Skin epidermis (tissue), 12 donors: Measurements from ENCODE around the gene TRIM7.
A peak's percentile ranks its signal among the peaks of the same experiment; 100 is the strongest.

Experiments used
- H3K27ac ChIP-seq, 21 experiments: fragments of 200-600 bp; sonication (generic) in 11 of 21; one replicate each; pipeline ENCODE4 v1.5.0; 2020; ENCODE audit warnings: mild to moderate bottlenecking in 3 of 21, inconsistent platforms in 2 of 21, moderate library complexity in 2 of 21
- H3K4me3 ChIP-seq, 7 experiments: fragments of 200-600 bp; sonication (generic) in 2 of 7; one replicate each; pipeline ENCODE4 v1.5.0; 2020; ENCODE audit warnings: inconsistent platforms in 2 of 7, mild to moderate bottlenecking in 2 of 7, moderate library complexity in 1 of 7

TRIM7 gene

DNA sequence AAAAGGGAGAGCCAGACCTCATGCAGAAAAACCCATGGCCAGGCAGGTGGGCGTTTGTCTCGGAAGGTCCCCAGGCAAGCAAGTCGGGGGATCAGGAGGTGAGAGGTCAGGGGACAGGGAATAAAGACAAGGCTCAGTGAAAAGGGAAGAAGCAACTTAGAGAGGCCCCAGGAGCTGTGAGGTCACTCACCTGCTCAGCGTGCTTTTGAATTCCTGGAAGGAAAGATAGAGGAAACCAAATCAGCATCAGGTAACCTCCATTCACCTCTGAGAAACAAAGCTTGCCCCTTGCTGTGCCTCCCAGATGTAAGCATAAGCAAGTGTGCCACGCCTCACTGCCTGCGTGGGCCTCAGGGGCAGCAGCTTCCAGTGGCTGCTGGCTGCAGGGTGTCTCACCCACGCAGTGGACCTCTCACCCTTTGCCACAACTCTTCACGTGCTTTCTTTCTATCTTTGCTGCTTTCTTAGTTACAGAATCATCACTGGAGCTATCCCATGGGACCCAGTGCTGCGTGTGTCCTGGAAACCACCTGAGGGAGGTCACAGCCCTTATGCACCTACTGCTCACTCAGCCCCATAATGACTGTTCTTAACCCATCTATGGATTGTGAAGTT, 6.0 kb downstream of the TRIM7 start:
- Histone ChIP-seq H3K27ac (no peak overlapping the region), H3K4me3 (no peak overlapping the region)

DNA sequence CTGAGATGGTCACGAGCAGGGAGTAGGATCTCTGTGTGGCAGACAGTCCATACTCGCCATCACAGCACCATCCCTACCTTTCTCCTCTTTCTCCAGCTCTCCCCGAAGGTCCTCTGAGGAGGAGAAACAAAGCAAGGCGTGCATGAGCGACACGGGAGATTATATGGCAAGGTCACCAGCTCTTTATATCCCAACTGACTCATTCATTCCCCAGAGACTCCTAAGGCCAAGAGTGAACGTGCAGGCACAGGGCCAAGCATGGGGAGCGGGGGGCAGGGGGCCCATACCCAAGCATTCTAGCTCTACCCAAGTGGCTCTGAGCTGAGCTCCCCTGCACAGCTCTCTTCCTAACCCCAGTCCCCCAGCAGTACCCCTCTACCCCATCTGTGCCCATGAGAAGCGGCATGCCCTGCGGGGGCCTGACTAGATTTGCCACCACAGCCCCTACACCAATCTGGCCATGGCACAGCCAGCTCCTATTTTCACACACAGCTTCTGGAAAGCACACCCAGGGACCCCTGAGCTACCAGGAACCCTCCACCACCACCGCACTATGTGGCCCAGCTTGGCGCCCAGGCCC, 6.8 kb downstream of the TRIM7 start:
- no peak overlapping the region for H3K4me3 ChIP-seq
- no peak overlapping the region for H3K27ac ChIP-seq

DNA sequence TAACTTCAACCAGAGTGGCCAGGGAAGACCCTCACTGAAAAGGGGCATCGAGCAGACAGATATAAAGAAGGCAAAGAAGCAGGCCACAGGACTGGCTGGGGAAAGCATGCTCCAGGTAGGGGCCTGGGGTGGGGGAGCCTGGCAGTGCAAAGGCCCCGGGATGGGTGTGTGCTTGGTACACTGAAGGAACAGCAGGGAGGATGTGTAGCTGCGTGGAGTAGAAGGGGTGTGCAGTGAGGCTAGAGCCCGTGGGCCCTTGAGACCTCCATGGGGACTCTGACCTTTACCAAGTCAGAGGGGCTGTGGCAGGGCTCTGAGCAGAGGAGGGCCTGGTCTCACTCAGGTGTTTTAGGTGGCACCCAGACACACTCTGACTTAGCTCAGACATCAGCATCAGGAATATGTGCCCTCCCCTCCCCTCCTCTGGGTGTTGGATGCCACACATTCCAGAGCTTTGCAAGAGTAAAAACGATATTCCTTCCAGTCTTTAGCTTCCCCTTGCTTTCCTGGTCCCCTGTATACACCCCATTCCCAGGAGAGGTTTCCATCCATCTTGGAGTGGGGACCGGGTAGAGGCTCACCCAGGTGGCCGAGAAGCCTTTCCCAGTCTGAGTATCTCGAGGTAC, 7.6 kb downstream of the TRIM7 start:
- Histone ChIP-seq H3K4me3 (no peak overlapping the region), H3K27ac (no peak overlapping the region)

DNA sequence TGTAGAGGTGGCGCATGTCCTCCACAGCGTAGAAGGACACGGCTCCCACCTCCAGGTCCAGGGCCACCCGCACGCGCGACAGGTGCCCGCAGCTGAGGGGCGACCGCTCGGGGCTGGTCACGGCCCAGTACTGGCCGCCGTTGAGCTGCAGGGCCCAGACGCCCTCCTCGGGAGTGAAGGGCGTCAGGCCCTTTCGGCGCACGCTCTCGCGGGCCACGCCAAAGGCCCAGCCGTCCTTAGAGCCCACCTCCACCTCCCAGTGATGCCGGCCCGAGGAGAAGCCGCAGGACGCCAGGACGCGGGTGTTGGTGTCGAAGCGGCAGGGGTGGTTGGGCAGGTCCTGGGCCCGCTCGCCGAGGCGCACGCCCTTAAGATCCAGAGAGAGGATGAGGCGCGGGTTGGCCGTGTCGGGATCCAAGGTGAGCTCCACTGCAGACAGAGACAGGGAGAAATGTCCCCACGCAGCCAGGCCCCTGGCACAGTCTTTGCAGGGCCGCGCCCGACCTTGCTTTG, 9.7 kb downstream of the TRIM7 start:
- Histone ChIP-seq H3K27ac (no peak overlapping the region), H3K4me3 (no peak overlapping the region)

DNA sequence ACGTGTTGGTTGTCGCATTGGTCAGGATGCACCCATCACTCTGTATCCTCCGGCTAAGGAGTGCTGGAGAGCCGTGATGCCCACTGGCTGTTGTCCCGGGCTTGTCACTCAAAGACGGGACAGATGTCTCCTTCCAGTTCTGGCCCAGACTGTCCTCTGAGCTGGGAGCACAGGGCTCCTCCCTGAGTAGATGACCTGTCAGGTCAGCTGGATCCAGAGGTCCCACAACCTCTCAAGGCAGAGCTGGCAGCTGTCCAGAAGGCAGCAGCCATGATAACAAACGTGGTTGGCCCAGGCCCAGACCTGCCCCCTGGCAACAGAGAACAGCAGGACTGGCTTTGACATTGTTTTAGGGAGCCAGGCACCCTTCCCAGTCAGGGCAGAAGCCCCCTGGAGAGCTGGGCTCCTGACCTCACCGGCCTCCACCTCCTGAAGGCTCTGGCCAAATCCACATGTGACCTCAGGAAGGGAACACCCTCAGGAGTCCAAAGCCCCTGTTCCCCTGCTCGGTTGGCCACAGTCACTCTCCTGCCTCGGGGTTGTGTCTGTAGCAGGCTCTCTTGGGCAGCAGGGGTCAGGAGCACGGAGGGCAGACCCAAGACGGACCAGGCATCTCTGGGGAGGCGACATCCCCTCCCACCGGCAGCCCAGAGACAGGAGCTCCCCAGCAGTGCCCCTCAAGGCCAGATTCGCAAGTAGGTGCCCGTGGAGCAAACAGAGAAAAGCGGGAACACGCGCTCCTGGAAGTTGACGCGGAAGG, 10.3 kb downstream of the TRIM7 start:
- H3K27ac ChIP-seq: peak overlapping the region in 1 of 21 experiments; percentile 29
- no peak overlapping the region for H3K4me3 ChIP-seq

DNA sequence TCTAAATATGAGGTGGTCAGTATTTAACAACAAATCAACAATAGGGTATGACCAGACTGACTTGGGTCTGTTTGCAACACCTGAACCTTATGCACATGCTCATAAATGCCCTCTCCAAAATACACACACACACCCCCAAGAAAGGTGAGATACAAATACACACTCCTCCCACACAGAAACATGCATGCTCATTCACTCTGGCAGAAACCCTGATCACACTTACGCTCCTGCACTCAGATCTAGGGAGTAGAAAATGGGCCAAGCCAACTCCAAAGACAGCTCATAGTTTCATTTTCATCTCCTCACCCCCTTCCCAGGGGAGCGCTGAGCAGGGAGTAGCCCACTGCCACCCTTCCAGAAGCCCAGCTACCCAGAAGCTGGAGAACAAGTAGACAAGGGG, 11.3 kb downstream of the TRIM7 start:
- H3K4me3 ChIP-seq: no peak overlapping the region
- peak overlapping the region in 1 of 21 experiments; percentile 26 for H3K27ac ChIP-seq

DNA sequence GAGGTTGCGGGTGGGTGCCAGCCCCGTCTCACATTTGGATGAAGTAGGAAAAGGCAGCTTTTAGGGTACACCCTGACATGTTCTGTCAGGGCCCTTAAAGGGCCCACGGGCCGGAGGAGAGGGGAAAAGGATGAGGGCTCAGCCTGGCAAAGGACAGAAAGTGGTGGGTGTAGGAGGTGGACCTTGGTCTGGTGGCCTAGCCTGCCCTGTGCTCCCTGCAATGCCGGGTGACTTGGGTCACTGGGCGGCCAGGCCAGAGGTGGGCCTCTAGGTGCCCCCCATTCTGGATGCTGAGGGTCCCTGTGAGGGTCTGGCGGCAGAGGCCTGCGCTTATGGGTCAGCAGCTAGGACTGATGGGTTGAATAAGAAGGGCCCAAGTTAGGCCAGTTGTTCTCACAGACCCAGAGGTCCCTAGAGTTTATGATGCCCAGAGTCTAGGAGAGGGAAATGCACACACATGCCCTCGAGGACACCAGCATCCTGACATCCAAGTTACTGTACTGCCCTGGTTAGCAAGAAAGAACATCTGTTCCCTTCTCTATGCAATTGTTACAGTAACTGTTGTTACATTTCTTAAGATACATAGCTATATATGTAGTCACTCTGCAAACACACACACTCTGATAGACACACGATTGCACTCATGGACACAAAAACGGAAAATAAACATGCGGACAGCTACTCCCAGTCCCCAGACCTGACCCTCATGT, 12.5 kb downstream of the TRIM7 start:
- H3K4me3 ChIP-seq: peak overlapping the region; percentile 60 to 78 (median 71)
- peak overlapping the region in 20 of 21 experiments; percentile 78 to 95 (median 90) for H3K27ac ChIP-seq

DNA sequence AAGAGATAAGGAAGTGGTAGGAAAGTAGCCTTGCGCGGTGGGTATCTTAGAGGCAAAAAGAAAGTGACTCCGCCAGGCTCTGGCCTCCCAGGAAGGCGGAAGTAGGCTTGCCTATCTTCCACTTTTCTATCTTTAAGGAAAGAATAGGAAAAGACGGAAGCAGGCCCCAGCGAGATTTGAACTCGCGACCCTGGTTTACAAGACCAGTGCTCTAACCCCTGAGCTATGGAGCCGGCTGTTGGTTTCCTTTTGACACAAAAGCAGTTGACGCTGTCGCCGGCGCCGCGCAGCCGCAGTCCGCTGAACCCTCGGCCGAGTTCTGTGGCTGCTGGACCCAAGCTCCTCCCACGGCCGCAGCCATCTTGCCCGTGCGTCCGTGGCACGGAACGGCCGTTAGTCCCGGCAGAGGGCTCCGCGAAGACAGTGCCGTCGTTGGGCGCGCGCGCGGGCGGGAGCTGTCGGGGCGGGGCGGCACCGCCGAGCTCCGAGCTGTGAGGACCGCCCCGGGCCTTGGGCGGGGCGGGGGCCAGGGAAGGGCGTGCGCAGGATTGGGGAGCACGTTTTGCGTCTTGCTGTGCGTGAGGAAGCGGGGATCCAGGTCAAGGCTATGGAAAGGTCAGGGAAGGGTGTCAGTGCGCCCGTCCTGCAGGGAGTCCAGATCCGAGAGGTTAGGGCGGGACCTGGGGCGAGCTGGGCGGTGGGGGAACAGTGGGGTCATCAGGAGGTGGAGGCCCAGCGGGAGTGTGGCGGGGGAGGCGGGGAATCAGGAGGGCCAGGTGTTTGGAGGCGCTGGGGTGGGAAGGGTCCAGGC, 13.3 kb downstream of the TRIM7 start:
- Histone ChIP-seq H3K27ac (peak overlapping the region in 20 of 21 experiments; percentile 78 to 95 (median 90)), H3K4me3 (peak overlapping the region; percentile 60 to 78 (median 71))

DNA sequence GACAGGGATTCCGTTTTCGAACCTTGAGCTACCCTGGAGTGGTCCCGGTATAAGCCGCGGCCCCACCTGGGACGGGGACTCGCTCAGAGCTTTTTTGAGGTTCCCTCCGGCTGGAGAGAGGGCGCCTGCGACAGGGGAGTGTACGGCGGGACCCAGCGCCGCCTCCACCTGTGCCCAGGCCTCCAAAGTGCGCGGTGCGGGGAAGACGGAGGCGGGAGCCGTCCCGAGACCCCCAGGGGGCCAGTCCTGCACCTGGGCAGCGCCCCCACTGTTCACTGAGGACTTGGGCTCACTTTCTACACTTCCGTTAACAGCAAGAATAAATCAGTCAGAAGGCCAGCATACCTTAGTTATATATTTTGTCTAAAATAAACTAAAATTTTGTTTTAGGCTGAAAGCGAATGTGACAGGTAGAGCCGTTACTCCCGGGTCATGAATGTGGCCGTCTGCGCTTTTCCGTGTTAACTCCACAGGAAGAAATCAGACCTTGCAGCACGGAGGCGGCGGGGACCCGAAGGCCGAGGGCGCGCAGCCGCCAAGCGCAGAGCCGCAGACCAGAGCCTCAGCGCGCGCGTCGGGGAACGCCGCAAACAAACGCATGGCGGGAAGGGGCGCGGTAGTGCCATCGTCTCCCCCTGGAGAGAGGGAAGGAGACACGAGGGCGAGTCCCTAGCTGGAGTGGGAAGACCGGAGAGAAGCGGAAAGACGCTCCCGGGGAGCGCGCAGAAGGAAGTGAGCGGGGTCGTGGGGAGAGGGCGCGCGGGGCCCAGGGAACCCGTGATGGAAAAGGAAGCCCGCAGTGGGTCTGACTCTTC, 14.1 kb downstream of the TRIM7 start:
- Histone ChIP-seq H3K27ac (peak overlapping the region in 20 of 21 experiments; percentile 72 to 95 (median 90)), H3K4me3 (peak overlapping the region; percentile 60 to 78 (median 71))

DNA sequence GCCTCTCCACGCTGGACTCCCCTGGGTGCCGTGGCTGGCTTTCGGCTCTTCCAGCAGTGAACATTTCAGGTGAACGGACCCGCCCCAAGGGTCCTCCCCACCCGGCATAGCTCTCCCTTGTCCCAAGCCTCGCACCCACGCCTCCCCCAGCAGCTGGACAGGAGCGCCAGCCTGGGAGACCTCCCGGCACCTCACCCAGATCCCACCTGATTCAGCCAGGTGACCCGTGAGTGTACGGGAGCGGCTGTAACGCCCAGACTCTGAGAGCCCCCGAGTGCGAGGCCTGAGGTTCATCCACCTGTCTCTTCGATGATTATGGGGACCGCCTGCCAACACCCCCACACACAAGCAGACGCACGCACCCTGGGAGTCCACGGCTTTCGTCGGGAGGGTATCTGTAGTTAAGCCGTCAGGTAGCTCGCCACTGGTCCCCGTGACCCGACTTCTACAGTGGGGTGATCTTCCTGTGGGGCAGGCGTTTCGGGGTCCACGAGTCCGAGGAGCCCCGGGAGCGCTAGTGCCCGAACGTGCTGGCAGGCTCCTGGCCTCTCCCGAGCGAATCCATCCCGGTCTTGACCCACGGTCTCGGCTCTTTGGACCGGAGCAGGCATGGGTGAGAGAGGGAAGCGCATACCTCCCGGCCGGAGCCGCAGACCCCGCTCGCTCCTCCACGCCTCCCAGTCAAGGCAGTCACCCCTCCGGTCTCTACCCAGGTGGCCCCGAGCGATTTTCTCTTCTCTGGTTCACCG, 14.9 kb downstream of the TRIM7 start:
- Histone ChIP-seq H3K4me3 (peak overlapping the region; percentile 60 to 78 (median 71)), H3K27ac (peak overlapping the region in 18 of 21 experiments; percentile 37 to 95 (median 86))

DNA sequence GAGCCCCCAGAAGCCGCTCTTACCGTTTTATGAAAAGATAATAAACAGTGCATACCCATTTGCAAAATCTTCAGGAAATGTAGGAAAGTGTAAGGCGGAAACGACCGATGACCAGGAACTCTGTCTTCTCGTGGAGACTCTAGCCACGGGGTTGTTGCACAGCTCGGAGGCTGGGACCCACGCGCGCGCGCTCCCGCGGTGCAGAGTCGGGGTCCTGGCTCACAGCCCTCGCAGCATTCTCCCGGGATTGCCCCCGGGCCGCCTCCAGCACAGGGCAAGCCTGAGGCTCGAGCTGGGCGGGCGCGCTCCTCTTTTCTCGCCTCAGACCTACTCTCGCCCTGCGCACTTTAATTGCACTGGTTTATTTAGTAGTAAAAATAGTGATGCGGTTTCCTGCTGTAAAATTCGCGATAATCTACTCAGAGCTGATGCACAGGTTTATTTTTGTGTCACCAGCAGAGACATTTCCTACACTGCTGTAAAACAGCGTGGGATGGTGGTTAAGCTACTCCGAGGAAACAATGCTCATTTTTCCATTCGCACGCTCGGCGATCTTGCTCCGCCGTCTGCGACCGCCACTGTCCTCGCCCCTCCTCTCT, 15.5 kb downstream of the TRIM7 start:
- H3K27ac ChIP-seq: peak overlapping the region in 17 of 21 experiments; percentile 18 to 95 (median 69)
- H3K4me3 ChIP-seq: peak overlapping the region; percentile 60 to 78 (median 71)

DNA sequence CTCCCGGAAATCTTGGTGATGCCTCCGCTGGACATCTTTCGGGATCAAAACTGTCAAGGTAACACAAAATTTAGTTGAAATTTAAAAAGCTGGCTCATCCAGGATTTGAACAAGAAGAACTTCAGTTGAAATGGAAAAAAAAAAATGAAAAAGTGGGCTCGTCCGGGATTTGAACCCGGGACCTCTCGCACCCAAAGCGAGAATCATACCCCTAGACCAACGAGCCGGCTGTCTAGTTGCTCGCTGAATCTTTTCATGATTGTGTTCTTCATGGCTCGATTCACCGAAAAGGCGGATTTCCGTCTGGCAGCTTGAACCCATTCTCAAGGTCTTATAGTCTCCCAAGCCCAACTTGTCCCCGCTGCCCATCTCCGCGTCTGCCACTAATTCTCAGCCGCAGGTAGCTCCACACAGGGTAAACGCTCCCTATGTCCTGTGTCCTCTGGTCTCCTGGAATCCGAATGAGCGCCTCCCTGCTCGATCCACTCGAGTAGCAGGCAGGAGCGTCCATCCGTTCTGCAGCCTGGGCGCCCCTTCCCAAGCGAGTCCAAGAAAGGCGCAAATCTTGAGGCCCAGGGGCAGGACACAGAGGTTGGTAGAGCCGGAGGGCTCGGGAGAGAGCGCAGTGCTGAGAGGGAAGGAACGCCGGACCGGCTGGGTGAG, 16.2 kb downstream of the TRIM7 start:
- Histone ChIP-seq H3K4me3 (peak overlapping the region; percentile 60 to 78 (median 71)), H3K27ac (peak overlapping the region in 18 of 21 experiments; percentile 6 to 95 (median 62))

DNA sequence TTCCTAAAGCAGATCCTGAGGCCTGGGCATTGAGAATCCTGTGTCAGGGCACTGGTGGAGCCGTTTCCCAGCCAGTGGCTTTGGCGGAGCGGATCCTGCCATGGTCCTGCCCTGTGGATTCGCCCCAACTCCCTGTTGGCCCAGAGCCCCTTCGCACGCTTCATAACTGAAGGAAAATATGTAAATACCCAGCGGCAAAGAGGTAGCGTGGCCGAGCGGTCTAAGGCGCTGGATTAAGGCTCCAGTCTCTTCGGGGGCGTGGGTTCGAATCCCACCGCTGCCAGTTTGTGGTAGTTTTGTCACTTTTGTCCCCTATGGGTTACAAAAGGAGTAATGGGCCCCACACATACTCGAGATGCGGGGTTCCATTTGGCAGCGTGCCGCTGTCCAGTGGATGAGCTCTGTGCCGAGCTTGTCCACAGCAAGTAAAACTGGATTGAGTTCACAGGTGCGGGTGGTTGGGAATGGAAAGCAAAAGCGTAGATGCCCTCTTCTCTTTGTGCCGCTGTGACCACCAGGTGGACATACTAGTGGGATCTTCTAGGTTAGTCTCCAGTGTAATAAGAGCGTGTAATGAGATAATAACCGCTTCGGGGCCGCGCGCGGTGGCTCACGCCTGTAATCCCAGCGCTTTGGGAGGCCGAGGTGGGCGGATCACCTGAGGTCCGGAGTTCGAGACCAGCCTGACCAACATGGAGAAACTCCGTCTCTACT, 17.3 kb downstream of the TRIM7 start:
- Histone ChIP-seq H3K27ac (peak overlapping the region in 4 of 21 experiments; percentile 1 to 73 (median 17)), H3K4me3 (peak overlapping the region in 4 of 7 experiments; percentile 60 to 78 (median 70))

DNA sequence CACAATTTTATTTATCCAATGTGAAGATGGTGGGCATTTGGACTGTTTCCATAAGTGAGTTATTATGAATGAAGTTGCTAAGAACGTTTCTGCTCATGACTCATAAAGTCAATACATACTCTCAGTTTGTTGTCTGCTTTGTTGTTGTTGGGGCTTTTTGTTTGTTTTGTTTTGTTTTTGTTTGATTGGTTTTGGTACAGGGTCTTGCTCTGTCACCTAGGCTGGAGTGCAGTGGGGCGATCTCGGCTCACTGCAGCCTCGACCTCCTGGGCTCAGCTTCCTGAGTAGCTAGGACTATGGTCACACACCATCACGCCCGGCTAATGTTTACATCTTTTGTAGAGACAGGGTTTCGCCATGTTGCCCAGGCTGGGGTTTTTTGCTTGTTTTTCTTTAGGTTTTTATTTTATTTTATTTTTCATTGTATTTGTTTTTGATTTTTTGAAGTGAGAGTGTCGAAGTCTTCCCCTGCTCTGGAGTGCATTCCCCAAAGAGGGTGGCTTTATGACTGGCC, 18.0 kb downstream of the TRIM7 start:
- peak overlapping the region in 1 of 21 experiments; percentile 12 for H3K27ac ChIP-seq
- H3K4me3 ChIP-seq: no peak overlapping the region

DNA sequence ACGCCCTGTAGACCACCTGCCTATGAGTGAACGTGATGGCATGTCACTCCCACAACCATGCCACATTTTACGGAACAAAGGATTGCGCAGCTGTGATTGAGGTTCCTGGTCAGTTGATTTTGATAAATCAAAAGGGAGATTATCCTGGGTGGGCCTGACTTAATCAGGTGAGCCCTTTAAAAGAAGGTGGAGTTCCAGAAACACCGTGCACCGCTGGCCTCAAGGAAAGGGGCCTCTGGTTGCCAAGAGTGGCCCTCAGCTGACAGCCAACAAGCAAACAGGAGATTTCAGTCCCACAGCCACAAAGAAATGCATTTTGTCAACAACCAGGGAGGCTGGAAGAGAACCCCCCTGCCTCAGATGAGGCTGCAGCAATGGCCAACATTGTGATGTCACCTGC, 19.0 kb downstream of the TRIM7 start:
- no peak overlapping the region for H3K27ac ChIP-seq
- no peak overlapping the region for H3K4me3 ChIP-seq
